Fibroblast of peridontal ligament (primary cell): ENCODE data around the gene CCDC7.
"Not testable (repeated sequence)": the region's sequence is repeated elsewhere in the genome, so short reads cannot be mapped to it uniquely, and the experiment has no call there.

Experiments used
- DNase-seq: peaks from one replicate; pipeline ENCODE4 v3.0.0-alpha.2; 2010; ENCODE audit errors: extremely low read depth

Gene CCDC7

DNA sequence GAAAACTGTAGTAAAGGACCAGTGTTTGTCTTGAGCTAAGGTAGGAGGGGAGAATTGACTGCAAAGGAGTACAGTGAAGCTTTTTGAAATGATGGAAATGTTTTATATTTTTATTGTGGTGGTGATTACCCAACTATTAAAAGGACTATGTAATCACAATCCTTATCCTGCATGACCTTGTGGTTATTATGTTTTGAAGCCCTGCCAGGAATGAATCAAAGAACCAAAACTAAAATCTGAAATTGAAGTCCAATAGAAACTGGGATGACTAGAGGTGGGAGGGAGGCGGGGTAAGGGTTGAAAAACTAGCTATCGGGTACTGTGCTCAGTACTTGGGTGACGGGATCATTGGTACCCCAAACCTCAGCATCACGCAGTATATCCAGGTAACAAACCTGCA lies 8.2 kb downstream of the CCDC7 start:
- DNase-seq: peak; percentile 52

DNA sequence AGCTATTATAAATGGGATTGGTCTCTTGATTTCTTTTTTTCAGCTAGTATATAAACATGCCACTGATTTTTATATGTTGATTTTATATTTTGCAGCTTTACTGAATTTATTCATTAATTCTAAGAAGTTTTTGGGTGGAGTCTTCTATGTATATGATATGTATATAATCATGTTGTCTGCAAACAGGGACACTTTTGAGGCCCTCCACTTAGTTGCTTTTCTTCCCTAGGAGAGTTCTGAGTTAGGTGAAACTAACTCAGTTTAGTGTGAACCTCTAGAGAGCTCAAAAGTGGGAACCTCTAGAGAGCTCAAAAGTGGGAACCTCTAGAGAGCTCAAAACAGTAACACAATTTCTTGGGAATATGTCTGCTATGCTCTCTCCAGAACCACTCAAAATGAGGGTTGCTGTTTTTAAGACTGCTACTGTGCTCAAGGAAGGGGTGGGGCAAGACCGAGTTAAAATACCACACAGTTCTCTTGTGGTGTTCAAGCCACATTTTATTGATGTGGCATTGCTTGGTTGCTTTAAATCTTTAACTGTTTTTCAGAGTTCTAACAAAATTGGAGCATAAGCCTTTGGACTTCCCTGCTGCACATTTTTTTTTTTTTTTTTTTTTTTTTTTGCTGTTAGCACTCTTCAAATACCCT lies 13.2 kb downstream of the CCDC7 start:
- DNase-seq: no peak

DNA sequence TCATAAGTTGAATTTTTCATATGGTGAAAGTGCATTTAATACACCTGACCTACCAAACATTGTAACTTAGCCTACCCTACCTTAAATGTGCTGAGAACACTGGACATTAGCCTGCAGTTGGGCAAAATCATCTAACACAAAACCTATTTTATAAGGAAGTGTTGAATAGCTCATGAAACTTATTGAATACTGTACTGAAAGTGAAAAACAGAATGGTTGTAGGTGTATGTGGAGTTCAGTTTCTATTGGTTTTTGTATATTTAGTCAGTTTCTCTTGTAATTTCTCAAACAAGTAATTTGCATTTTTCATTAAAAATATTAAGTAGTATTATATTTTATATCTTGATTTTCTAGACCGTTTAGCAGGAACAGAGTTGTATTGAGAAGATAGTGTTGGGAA lies 15.3 kb downstream of the CCDC7 start:
- no peak for DNase-seq

DNA sequence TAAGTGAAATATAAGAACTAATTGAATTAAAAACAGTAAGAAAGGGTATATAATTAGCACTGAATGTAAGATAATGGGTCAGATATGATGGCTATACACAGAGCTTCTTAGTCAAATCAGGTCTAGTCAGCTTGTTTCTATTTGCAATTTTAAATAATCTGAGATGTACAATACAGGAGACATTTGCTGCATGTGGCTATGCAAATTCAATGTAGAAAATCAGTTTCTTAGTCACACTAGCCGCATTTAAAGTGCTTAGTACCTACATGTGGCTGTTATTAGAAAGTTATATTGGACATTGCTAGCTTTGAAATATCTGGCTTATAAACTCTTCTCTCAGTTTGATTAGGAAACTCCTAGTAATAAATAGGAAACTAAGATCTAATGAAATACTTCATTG lies 25.3 kb downstream of the CCDC7 start:
- DNase-seq: no peak

DNA sequence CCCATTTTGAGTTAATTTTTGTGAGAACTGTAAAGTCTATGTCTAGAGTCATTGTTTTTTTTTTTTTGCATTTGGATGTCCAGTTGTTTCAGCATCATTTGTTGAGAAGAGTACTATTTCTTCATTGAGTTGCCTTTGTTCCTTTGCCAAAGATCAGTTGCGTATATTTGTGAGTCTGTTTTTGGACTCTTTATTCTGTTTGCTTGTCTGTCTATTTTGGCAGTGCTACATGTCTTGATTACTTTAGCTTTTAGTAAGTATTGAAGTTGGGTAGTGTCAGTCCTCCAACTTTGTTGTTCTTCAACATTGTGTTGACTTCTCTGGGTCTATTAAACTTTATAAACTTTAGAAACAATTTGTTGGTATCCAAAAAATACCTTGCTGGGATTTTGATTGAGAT lies 31.6 kb downstream of the CCDC7 start:
- DNase-seq: no peak

DNA sequence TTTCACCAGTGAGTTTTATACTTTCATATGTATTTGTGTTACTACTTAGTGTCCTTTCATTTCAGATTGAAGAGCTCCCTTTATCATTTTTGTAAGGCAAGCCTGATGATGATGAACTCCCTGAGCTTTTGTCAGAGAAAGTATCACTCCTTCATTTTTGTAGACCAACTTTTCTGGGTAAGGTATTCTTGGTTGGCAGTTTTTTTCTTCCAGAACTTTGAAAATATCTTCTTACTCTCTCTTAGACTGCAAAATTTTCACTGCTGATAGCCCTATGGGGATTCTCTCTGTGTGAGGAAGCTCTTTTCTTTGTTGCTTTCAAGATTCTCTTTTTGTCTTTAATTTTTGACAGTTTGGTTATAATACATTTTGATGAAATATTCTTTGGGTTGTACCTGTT lies 35.7 kb downstream of the CCDC7 start:
- no peak for DNase-seq

DNA sequence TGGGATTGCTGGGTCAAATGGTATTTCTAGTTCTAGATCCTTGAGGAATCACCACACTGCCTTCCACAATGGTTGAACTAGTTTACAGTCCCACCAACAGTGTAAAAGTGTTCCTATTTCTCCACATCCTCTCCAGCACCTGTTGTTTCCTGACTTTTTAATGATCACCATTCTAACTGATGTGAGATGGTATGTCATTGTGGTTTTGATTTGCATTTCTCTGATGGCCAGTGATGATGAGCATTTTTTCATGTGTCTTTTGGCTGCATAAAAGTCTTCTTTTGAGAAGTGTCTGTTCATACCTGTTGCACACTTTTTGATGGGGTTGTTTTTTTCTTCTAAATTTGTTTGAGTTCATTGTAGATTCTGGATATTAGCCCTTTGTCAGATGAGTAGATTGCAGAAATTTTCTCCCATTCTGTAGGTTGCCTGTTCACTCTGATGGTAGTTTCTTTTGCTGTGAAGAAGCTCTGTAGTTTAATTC lies 37.1 kb downstream of the CCDC7 start:
- not testable (repeated sequence) for DNase-seq

DNA sequence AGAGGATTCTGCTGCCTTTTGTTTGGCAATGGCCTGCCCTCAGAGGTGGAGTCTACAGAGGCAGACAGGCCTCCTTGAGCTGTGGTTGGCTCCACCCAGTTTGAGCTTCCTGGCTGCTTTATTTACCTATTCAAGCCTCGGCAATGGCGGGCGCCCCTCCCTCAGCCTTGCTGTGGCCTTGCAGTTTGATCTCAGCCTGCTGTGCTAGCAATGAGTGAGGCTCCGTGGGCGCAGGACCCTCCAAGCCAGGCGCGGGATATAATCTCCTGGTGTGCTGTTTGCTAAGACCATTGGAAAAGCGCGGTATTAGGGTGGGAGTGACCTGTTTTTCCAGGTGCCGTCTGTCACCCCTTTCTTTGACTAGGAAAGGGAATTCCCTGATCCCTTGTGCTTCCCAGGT lies 42.1 kb downstream of the CCDC7 start:
- DNase-seq: not testable (repeated sequence)

DNA sequence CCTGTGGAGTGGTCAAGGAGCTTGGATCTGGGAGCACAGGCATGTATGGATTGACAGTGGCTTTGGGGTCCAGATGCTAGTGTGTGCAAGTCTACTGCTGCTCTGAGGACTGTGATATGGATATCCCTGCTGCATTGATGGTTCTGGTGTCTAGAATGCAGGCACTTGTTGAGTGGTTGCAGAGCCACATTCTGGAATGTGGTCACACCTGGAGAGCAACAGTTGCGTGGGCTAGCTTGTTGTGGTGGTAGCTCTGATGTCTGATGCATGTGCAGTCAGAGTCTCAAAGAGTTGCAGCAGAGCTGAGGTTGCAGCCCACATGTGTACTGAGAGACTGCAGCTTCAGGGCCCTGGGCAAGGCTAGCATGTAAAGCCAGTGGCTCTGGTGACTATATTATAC lies 43.2 kb downstream of the CCDC7 start:
- no peak for DNase-seq

DNA sequence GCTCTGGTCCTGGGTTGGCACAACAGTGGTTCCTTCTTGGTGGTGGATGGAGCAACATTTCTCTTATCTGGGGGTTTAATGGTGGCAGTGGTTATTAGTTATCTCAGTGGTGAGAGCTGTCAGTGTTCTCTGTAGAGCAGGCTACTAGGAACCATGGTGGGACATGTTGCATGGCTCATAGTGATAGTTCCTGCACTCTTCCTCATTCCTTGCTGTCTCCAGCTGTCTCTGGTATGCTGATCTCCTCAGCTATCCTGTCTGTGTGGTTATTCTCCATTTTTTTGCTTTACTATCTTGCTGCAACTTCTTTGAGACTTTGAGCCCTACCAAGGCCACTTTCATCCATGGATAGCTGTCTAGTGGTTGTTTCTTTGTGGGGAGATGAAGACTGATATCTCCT lies 44.0 kb downstream of the CCDC7 start:
- no peak for DNase-seq

DNA sequence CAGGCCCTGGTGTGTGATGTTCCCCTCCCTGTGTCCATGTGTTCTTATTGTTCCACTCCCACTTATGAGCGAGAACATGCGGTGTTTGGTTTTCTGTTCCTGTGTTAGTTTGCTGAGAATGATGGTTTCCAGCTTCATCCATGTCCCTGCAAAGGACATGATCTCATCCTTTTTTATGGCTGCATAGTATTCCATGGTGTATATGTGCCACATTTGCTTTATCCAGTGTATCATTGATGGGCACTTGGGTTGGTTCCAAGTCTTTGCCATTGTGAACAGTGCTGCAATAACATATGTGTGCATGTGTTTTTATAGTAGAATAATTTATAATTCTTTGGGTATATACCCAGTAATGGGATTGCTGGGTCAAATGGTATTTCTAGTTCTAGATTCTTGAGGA lies 48.6 kb downstream of the CCDC7 start:
- DNase-seq: not testable (repeated sequence)

DNA sequence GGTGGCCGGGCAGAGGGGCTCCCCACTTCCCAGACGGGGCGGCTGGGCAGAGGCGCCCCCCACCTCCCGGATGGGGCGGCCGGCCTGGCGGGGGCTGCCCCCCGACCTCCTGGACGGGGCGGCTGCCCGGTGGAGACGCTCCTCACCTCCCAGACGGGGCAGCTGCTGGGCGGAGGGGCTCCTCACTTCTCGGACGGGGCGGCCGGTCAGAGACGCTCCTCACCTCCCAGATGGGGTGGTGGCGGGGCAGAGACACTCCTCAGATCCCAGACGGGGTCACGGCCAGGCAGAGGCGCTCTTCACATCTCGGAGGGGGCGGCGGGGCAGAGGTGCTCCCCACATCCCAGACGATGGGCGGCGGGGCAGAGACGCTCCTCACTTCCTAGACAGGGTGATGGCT lies 54.2 kb downstream of the CCDC7 start:
- DNase-seq: not testable (repeated sequence)

DNA sequence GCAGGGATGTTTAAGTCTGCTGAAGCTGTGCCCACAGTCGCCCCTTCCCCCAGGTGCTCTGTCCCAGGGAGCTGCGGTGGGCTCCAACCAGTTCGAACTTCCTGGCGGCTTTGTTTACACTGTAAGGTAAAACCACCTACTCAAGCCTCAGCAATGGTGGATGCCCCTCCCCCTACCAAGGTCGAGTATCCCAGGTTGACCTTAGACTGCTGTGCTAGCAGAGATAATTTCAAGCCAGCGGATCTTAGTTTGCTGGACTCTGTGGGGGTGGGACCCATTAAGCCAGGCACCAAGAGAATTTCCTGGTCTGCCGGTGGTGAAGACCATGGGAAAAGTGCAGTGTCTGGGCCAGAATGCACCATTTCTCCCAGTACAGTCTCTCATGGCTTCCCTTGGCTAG lies 56.0 kb downstream of the CCDC7 start:
- DNase-seq: no peak

DNA sequence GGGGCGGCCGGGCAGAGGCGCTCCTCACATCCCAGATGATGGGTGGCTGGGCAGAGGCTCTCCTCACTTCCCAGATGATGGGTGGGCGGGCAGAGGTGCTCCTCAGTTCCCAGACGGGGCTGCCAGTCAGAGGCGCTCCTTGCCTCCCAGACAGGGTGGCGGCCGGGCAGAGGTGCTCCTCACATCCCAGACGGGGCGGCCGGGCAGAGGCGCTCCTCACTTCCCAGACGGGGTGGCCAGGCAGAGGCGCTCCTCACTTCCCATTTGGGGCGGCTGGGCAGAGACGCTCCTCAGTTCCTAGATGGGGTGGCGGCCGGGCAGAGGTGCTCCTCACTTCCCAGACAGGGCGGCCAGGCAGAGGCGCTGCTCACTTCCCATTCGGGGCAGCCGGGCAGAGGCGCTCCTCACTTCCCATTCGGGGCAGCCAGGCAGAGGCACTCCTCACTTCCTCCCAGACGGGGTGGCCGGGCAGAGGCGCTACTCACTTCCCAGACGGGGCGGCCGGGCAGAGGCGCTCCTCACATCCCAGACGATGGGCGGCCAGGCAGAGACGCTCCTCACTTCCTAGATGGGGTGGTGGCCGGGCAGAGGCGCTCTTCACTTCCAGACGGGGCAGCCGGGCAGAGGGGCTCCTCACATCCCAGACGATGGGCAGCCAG lies 60.0 kb downstream of the CCDC7 start:
- not testable (repeated sequence) for DNase-seq

DNA sequence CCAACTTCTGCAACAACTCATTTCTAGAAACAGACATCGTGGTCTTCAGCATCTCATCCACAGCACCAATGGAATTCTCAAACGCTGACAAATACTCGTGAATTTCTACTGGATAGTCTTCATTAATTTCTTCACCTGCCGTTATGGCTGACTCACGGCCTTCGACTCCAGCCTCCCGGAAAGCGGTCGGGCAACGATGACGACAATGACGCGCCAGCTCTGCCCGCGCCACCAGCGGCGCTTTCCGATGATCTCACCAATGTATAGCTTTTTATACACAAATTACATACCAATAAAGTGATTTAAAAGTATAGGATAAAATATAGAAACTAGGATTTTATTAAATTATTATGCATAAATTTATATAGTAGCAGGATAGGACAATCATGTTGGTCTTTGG lies 65.7 kb downstream of the CCDC7 start:
- DNase-seq: no peak

DNA sequence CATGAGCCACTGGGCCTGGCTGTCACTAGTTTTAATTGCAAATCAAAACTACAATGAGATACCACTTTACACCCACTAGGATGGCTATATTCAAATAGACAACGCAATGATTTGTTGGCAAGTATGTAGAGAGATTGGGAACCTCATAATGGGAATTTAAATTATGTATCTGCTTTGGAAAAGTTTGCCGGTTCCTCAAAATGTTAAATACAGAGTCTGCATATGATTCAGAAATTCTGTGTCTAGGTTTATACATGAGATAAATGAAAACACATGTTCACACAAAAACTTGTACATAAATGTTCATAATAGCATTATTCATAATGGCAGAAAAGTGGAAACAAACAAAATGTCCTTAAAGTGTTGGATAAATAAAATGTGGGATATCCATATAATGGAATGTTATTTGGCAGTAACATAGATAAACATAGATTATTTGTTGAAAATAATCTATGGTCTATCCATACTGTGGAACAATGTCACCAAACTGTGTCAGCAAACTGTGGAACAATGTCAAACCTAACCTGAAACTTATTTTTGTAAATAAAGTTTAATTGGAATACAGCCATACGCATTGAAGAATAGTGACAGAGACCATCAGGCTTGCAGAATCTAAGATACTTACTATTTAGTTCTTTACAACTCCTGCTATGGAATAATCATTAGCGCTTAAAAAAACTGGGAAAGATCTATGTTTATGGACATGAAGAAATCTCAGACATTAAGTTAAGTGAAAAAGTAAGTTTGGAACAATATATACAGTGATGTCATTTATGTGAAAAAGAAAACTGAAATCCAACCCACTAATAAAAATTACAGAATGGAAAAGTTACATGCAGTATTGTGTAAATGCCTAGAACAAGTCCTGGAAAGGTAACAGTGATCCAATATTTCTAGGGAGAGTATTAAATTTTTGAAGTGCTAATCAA lies 70.9 kb downstream of the CCDC7 start:
- peak; percentile 30 for DNase-seq

DNA sequence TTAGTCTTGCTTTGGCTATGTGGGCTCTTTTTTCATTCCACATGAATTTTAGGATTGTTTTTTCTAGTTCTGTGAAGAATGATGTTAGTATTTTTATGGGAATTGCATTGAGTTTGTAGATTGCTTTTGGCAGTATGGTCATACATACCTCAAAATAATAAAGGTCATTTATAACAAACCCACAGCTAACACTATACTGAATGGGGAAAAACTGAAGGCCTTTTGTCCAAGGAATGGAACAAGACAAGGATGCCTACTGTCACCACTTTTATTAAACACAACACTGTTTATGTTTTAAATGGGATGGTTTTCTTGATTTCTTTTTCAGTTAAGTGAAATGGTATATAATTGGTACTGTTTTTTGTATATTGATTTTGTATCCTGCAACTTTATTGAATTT lies 84.3 kb downstream of the CCDC7 start:
- no peak for DNase-seq

DNA sequence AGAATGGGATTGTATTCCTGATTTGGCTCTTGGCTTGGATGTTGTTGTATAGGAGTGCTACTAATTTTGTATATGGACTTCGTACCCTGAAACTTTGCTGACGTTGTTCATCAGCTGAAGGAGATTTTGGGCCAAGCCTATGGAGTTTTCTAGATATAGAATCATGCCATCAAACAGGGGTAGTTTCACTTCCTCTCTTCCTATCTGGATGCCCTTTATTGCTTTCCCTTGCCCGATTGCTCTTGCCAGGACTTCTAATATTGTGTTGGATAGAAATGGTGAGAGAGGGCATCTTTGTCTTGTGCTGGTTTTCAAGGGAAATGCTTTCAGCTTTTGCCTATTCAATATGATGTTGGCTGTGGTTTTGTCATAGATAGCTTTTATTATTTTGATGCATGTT lies 92.3 kb downstream of the CCDC7 start:
- DNase-seq: no peak

DNA sequence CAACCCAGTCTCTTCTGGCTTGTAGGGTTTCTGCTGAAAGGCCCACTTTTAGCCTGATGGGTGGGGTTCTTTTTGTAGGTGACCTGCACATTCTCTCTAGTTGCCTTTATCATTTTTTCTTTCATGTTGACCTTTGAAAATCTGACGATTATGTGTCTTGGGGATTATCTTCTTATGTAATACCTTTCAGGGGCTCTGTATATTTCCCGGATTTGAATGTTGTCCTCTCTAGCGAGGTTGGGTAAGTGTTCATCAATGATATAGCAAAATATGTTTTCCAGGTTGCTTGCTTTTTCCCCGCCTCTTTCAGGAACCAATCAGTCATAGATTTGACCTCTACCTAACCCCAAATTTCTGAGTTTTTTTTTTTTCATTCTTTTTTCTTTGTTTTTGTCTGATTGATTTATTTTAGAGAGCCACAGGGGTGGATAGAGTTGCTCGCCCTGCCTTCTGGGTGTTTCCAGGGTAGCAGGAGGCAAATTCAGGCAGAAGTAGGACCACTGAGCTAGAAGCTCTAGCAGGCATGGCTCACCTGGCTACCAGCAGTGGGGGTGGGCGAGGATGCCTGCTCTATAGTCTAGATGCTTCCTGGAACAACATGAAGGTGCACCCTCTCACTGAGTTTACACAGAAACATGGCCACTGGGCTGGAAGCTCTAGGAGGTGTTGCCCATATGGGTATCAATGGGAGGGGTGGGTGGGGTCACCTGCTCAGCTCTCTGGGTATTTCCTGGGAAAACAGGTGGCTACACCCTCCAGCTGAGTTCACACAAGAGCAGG lies 94.9 kb downstream of the CCDC7 start:
- no peak for DNase-seq

DNA sequence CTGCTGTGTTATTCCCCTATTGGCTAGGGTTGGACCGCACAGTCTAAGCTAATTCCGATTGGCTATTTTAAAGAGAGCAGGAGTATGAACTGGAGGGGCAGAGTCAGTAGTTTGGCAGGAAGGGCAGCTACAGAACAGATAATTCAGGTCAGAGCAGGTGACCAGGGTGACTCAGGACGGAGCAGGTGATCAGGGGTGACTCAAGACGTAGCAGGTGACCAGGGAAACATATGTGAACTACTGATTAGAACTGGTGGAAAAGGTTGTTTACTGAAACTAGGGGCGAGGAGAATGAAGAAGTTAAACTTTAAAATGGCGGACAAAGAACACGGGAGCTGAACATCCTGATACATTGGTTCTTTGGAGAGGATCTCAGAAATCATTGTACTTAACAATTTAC lies 102.3 kb downstream of the CCDC7 start:
- no peak for DNase-seq

DNA sequence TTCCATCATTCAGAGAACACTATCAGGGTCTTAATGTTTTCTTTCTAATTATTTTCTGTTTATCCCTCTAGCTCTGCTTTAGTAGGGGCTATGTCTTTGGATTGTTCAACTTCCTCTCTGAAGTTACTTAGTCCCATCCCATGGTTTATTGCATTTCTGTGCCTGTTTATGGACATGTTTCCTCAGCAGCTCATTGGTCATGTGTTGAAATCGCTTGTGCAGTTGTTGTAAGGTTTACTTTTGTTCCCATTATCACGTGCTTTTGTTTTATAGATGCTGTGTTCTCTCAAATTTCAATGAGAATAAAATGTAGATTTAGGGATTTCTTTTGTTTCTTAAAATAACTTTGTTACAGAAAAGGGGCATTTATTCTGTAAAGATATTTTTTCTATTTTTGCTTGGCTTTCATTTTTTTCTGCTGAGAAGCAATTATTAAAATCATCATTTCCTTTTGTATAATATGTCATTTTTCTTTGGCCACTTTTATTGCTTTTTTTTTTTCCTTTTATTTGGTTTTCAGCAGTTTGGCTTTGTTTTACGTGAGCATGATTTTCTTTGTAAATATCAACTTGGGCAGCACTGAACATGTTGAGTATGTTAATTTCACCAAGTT lies 110.9 kb downstream of the CCDC7 start:
- no peak for DNase-seq
